ENCODE results near the gene CCL7.
"Not testable (repeated sequence)": the region's sequence is repeated elsewhere in the genome, so short reads cannot be mapped to it uniquely, and the experiment has no call there.

GRCh38 chr17:34227293-34227692 lies 42.7 kb upstream of the CCL7 start:
- TF ChIP-seq, protein P1, sequence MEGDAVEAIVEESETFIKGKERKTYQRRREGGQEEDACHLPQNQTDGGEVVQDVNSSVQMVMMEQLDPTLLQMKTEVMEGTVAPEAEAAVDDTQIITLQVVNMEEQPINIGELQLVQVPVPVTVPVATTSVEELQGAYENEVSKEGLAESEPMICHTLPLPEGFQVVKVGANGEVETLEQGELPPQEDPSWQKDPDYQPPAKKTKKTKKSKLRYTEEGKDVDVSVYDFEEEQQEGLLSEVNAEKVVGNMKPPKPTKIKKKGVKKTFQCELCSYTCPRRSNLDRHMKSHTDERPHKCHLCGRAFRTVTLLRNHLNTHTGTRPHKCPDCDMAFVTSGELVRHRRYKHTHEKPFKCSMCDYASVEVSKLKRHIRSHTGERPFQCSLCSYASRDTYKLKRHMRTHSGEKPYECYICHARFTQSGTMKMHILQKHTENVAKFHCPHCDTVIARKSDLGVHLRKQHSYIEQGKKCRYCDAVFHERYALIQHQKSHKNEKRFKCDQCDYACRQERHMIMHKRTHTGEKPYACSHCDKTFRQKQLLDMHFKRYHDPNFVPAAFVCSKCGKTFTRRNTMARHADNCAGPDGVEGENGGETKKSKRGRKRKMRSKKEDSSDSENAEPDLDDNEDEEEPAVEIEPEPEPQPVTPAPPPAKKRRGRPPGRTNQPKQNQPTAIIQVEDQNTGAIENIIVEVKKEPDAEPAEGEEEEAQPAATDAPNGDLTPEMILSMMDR (IDR thresholded peaks at IDR 0.05; ENCODE audit: low read length) = not testable (repeated sequence)
- TF ChIP-seq EZH2 (IDR thresholded peaks at IDR 0.05; ENCODE audit: borderline replicate concordance, low read length) = not testable (repeated sequence)
